ENCODE measurements around the gene TLR6.
A peak's percentile ranks its signal among the peaks of the same experiment; 100 is the strongest.

The TLR6 gene

GRCh38 chr4:38856524-38857337 is at the start of gene TLR6:
Gene TLR6, minus strand, starts transcription at chr4:38856817. Its CDS starts 27,344 bp downstream, at chr4:38829473.
- DNase-seq, result peak; percentile 28

- no peak for DNase-seq
Measured at GRCh38 chr4:38905652-38906385, 49.2 kb upstream of the TLR6 start.

GRCh38 chr4:38904682-38905081 is 48.1 kb upstream of the TLR6 start:
- DNase-seq, result no peak

GRCh38 chr4:38904090-38904666 is 47.6 kb upstream of the TLR6 start:
- no peak for DNase-seq

- DNase-seq, result no peak
Measured at GRCh38 chr4:38902695-38903094, 46.1 kb upstream of the TLR6 start.

- DNase-seq, result no peak
Measured at GRCh38 chr4:38902221-38902620, 45.6 kb upstream of the TLR6 start.

- DNase-seq, result no peak
Measured at GRCh38 chr4:38898245-38898644, 41.6 kb upstream of the TLR6 start.

GRCh38 chr4:38896940-38897339 is 40.3 kb upstream of the TLR6 start:
- no peak for DNase-seq

- DNase-seq, result no peak
Measured at GRCh38 chr4:38894322-38894982, 37.8 kb upstream of the TLR6 start.

GRCh38 chr4:38891051-38891983 is 34.7 kb upstream of the TLR6 start:
- no peak for DNase-seq

- DNase-seq, result no peak
Measured at GRCh38 chr4:38889143-38889542, 32.5 kb upstream of the TLR6 start.

GRCh38 chr4:38884254-38884653 is 27.6 kb upstream of the TLR6 start:
- no peak for DNase-seq

GRCh38 chr4:38876636-38877035 is 20.0 kb upstream of the TLR6 start:
- DNase-seq, result no peak

- no peak for DNase-seq
Measured at GRCh38 chr4:38873290-38873944, 16.8 kb upstream of the TLR6 start.

GRCh38 chr4:38872620-38873019 is 16.0 kb upstream of the TLR6 start:
- DNase-seq, result no peak

- DNase-seq, result no peak
Measured at GRCh38 chr4:38871593-38871992, 15.0 kb upstream of the TLR6 start.

- no peak for DNase-seq
Measured at GRCh38 chr4:38870098-38870808, 13.6 kb upstream of the TLR6 start.

- DNase-seq, result no peak
Measured at GRCh38 chr4:38869511-38869910, 12.9 kb upstream of the TLR6 start.

- DNase-seq, result no peak
Measured at GRCh38 chr4:38868059-38868960, 11.7 kb upstream of the TLR6 start.
